ENCODE results near the gene KCNH1.

KCNH1 gene, protein sequence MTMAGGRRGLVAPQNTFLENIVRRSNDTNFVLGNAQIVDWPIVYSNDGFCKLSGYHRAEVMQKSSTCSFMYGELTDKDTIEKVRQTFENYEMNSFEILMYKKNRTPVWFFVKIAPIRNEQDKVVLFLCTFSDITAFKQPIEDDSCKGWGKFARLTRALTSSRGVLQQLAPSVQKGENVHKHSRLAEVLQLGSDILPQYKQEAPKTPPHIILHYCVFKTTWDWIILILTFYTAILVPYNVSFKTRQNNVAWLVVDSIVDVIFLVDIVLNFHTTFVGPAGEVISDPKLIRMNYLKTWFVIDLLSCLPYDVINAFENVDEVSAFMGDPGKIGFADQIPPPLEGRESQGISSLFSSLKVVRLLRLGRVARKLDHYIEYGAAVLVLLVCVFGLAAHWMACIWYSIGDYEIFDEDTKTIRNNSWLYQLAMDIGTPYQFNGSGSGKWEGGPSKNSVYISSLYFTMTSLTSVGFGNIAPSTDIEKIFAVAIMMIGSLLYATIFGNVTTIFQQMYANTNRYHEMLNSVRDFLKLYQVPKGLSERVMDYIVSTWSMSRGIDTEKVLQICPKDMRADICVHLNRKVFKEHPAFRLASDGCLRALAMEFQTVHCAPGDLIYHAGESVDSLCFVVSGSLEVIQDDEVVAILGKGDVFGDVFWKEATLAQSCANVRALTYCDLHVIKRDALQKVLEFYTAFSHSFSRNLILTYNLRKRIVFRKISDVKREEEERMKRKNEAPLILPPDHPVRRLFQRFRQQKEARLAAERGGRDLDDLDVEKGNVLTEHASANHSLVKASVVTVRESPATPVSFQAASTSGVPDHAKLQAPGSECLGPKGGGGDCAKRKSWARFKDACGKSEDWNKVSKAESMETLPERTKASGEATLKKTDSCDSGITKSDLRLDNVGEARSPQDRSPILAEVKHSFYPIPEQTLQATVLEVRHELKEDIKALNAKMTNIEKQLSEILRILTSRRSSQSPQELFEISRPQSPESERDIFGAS

DNA sequence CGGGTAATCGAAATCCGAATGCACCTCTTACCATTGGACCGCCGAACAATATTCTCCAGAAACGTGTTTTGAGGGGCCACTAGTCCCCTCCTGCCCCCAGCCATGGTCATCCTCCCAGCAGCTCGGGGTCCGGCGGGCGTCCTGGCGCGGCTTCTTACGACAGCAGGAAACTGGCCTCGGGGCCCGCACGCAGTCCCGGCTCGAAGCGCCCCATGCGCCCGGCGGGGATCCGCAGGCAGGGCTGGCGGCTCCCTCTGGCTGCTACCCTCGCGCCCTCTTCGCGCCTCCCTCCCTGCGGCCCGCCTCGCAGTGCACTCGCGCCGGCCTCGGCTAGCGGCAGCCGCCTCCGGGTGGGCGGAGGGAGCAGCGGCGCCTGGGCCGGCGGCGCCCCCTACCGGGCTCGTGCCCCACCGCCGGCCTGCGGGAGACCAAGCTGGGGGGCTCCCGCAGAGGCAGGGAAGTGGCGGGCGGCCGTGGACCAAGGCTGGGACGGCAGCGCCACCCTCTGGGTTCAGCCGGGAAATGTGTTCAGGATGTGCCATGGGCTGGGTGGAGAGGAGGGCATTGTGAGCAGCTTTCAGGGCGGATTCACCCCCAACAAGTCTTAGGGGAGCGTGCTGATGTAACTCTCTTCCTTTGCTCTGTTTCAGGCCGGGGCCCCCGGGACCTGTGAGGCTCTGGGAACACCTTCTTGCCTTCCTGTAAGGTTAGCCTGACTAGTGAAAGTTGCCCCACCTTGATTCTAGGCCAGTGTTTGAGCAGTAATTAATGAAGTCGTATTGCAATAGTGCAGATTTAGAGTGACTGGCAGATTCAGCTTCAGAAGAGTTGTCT is at the start of gene KCNH1:
Gene KCNH1 (minus strand): TSS at position 313 of the 834 bp plus-strand sequence. CDS start 203 bp downstream, at position 110.
- DNase-seq (ENCODE audit: low read depth), result peak; percentile 57

- DNase-seq (ENCODE audit: low read depth), result no peak
Measured at GRCh38 chr1:211182746-211183145, 48.8 kb upstream of the KCNH1 start.

- no peak for DNase-seq (ENCODE audit: low read depth)
Measured at GRCh38 chr1:211174375-211174774, 40.4 kb upstream of the KCNH1 start.

DNA sequence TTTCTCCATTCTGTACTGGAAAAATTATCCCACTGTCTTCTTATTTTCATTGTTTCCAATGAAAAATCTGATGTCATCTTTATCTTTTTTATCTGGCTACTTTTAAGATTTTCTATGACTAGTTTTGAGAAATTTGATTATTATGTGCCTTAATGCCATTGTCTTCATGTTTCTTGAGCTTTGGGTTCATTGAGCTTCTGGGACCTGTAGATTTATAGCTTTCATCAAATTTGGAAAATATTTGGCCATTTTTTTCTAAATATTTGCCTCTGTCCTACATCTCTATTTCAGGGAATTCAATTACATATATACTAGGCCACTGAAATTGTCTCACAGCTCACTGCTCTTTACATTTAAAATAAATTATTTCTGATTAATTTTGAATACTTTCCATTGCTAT is 38.7 kb upstream of the KCNH1 start:
- no peak for DNase-seq (ENCODE audit: low read depth)

DNA sequence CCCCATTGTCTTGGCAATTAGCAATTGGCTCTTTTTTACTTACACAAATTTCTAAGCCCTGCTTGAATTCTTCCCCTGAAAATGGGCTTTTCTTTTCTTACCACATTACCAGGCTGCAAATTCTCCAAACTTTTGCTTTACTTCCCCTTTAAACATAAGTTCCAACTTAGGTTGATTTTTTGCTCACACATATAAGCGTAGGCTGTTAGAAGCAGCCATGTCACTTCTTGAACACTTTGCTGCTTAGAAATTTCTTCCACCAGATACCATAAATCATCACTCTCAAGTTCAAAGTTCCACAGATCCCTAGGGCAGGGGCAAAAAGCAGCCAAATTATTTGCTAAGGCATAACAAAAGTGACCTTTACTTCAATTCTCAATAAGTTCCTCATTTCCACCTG is 35.4 kb upstream of the KCNH1 start:
- no peak for DNase-seq (ENCODE audit: low read depth)

DNA sequence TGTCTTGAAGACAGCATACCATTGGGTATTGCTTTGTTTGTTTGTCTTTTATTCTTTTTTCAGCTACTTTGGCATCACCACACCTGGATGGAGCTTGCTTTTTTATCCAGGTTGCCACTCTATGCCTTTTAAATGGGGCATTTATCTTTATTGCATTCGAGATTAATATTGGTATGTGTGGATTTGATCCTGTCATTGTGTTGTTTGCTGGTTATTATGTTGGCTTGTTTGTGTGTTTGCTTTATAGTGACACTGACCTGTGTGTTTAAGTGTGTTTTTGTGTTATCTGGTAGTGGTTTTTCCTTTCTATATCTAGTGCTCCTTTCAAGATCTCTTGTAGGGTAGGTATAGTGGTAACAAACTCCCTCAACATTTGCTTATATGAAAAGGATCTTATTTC is 24.9 kb upstream of the KCNH1 start:
- no peak for DNase-seq (ENCODE audit: low read depth)

- no peak for DNase-seq (ENCODE audit: low read depth)
Measured at GRCh38 chr1:211155040-211155439, 21.1 kb upstream of the KCNH1 start.

DNA sequence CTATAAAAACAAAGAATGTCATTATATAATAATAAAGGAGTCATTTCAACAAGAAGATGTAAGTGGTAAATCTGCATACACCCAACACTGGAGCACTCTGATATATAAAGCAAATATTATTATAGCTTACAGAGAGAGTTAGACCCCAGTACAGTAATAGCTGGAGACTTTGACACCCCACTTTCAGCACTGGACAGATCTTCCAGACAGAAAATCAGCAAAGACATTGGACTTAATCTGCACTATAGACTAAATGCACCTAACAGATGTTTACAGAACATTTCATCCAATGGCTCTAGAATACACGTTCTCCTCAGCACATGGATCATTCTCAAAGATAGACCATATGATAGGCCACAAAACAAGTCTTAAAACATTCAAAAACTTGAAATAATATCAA is 20.0 kb upstream of the KCNH1 start:
- no peak for DNase-seq (ENCODE audit: low read depth)

DNA sequence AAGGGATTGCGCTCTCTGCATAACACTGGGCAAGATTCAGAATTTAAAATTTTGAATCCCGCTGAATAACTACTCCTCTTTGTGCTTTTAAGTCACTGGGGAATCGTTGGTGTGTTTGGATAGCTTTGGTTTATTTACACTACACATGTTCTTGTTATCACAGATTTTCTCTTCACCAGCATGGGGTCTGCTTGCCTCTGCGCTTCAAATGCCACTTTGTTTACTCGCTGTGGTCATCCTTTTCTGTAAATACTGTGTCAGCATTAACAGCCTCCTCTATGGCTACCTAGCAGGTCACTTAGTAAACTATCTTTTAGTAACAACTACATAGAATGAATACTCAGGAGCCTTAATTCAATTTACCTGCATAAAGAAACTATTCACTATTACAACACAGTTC is 14.4 kb upstream of the KCNH1 start:
- no peak for DNase-seq (ENCODE audit: low read depth)

GRCh38 chr1:211145944-211146343 is 12.0 kb upstream of the KCNH1 start:
- DNase-seq (ENCODE audit: low read depth), result no peak

DNA sequence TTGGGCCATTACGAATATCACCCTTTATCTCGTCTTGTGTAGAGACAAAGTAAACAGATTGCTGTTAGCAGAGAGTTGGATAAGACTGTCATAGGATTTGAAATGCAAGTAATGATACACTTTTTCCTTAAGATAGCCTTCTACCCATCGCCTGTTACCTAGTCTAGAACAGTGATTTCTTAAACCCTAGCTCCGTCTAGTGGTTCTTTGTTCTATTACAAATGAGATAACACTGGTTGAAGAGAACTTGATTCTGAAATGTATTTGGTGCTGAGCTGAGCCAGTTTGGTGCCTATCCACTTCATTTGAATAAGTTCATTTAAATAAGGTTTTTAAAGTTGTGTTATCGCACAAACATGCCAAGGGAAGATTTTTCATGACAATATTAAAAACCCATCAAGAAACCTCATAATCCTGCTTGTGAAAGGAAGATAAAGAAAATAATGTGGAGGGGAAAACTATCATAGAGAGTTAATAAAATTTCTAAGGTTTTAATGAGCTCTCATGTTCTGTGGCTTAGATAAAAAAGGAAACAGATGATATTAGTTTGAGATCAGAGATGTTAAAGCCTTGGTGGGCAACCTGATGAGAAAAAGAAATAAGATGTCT is 1.5 kb upstream of the KCNH1 start:
- DNase-seq (ENCODE audit: low read depth), result no peak

DNA sequence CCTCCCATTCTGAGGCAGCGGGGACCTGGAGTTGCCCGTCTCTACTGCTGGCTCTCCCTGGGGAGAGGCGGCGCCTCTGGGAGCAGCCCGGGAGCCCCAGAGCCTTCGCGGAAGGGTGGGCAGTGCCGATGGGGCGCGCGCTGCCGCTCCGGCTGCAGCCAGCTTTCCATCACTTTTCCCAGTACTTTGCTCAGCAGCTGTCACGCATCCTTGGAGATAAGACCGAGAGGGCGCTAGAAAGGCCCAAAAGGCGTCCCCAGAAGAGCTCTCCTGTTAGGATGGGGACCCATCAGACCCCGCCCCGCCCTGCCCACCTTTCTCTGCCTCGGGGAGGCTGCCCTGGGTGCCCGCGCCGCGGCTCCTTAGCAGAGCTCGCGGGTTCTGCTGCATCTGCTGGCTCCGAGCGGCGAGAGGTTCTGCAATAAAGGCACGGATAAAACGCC is 534 bp downstream of the KCNH1 start:
- DNase-seq (ENCODE audit: low read depth), result no peak

DNA sequence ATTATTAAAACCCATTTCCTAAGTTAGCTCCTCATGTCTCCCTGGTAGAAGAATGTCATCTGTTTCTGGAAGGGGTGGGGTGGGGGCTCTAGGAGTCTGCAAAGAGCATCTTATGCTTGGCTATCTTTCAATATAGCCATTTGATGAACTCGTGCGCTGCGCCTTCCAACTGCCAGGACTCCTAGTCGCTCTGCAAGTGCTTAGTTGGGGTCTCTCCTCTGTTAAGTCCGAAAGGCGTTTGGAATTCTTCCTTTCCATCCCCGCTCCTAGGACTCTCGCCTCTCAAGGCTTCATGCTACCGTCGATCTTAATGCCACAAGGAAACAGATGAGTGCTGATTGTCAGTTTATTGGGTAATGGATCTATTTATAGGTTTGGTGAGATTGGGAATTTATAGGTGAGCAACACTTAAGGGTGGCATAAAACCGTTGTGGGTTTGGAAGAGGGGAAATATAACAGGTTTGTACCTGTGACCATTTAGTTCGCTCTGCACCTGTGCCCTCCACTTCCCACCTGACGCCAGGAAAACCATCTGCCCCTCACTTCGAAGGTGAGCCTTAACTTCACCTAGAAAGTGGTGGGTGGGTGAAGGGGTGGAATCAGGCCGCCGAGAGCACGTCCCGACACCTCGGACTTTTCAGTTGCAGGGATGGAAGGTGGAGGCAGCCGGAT is 1.1 kb downstream of the KCNH1 start:
- DNase-seq (ENCODE audit: low read depth), result no peak

GRCh38 chr1:211129776-211130175 is 4.2 kb downstream of the KCNH1 start:
- no peak for DNase-seq (ENCODE audit: low read depth)

GRCh38 chr1:211127166-211127565 is 6.8 kb downstream of the KCNH1 start:
- DNase-seq (ENCODE audit: low read depth), result no peak

- DNase-seq (ENCODE audit: low read depth), result no peak
Measured at GRCh38 chr1:211126622-211127021, 7.3 kb downstream of the KCNH1 start.

DNA sequence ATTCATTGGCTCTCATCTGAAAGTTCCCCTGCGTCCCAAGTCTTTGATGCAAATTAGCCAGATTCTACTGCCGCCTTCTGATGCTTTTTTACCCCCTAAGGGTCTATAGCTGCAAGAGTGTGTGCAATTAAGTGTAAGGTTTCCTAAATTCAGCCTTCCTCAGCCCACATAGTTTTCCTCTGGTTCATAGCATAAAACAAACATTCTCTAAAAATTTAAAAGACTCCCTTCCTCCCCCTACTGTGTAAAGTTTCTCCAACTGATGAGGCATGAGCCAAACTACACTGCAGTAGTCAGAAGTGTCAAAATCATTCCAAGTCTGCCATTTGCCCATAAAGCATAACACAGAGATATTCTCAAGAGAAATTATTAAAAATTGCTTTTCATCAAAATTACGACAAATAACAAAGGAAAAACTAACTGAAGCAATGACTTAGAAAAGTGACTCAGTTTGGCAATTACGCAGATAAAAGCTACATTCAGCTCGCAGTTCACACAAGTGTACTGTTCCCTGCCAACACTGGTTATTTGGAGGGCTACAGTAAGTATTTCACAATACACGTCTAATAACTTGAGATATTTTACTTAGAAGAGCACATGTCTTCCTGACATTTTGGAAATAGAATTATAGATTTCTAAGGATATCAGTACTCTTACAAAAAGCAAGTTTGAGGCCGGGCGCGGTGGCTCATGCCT is 15.4 kb downstream of the KCNH1 start:
- DNase-seq (ENCODE audit: low read depth), result no peak

DNA sequence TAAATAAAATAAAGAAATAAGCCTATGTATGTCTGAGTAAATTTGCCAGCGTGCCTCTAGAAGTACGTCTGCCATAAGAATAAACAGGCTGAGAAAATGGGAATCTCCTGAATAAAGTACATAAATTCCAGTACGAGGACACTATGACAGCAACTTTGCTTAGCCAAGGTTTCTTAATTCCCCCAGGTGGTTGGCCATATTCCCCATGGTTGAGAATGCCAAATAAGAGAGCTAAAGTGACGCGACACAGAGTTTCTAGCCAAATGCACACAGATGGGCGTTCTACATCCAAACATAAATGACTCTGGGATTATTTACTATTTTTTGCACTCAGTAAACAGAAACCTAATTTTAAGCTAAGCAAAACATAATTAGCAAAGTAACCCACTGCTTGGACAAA is 19.5 kb downstream of the KCNH1 start:
- no peak for DNase-seq (ENCODE audit: low read depth)

DNA sequence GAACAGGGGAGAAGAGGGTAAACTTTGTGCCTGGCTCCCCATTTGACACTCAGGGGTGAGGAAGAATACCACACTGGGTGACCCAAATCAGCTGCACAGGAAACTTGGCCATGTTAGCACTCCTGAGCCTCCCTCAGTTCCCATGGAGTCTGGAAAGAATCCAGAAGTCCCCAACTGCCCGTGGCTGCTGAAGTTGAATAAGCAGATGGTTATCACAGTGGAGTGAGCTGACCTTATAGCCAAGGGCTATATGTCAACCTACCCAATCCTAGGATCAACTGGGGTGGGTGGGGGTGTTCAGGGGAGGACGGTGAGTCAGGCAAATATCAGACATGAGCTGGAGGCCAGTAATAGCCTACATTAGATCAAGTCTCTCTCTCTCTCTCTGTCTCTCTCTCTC is 20.4 kb downstream of the KCNH1 start:
- no peak for DNase-seq (ENCODE audit: low read depth)

- no peak for DNase-seq (ENCODE audit: low read depth)
Measured at GRCh38 chr1:211111351-211111750, 22.6 kb downstream of the KCNH1 start.
